Uterus (tissue), 2 donors: ENCODE measurements around the gene SEPTIN8.

Experiments used
- POLR2A ChIP-seq, 2 donors: fragments of 450-650 bp; IDR thresholded peaks; one replicate each; pipeline ENCODE4 v1.6.1; 2016; ENCODE audit warnings: antibody characterized with exemption in 2 of 2, mild to moderate bottlenecking in 1 of 2, moderate library complexity in 1 of 2
- TF ChIP-seq, protein P1 (sequence below), 4 experiments: fragments of 200-600 bp in 2 of 4; fragments of 450-650 bp in 2 of 4; sonication (generic) in 2 of 4; IDR thresholded peaks; one replicate each; pipeline ENCODE4 v1.5.1; 2016 to 2019; ENCODE audit warnings: antibody characterized with exemption in 4 of 4, mild to moderate bottlenecking in 2 of 4, moderate library complexity in 1 of 4

DNA sequence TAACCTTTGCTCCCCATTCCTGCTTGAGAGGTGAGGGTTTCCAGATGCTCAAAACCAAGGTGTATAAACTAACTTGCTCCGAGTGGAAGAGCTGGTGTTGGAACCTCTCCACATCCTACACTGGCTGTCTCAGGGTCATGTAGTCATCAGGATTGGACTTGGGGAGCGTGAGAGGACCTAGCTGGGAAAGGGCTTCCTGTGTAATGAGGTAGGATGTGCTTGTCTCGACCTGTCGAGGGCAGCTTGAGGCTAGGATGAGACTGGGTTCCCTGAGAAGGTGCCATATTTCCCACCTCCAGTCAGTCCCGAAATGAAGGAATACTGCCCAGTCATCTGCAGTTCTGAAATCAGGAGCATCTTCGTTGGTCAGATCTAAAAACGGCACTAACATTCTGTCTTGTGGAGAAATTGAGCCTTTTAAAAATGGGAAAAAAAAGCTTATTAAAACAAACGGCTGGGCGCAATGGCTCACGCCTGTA is 28.5 kb downstream of the SEPTIN8 start:
- TF ChIP-seq, protein P1, sequence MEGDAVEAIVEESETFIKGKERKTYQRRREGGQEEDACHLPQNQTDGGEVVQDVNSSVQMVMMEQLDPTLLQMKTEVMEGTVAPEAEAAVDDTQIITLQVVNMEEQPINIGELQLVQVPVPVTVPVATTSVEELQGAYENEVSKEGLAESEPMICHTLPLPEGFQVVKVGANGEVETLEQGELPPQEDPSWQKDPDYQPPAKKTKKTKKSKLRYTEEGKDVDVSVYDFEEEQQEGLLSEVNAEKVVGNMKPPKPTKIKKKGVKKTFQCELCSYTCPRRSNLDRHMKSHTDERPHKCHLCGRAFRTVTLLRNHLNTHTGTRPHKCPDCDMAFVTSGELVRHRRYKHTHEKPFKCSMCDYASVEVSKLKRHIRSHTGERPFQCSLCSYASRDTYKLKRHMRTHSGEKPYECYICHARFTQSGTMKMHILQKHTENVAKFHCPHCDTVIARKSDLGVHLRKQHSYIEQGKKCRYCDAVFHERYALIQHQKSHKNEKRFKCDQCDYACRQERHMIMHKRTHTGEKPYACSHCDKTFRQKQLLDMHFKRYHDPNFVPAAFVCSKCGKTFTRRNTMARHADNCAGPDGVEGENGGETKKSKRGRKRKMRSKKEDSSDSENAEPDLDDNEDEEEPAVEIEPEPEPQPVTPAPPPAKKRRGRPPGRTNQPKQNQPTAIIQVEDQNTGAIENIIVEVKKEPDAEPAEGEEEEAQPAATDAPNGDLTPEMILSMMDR (IDR thresholded peaks at IDR 0.05), result no peak
- no peak for TF ChIP-seq POLR2A (IDR thresholded peaks at IDR 0.05)
